Prostate gland (tissue), 2 donors: ENCODE data around the gene MEIOB. TPM values are rescaled to one million over a fixed set of nuclear protein-coding genes. Genes with fewer than 3 reads are reported as not detected.

Experiments used
- DNase-seq: peaks from one replicate; pipeline ENCODE4 v3.0.0-alpha.2; 2019; ENCODE audit warnings: low spot score
- H3K27ac ChIP-seq, 2 donors: fragments of 200-600 bp; sonication (generic); 2 replicates each; pipeline ENCODE4 v1.5.1; 2017 to 2019
- H3K27me3 ChIP-seq: fragments of 200-600 bp; sonication (generic); replicated peaks from 2 replicates; pipeline ENCODE4 v1.5.1; 2019; ENCODE audit not compliant: insufficient read depth
- H3K36me3 ChIP-seq, 2 donors: fragments of 200-600 bp; sonication (generic); 1 replicate in 1 of 2; 2 replicates in 1 of 2; pipeline versions ENCODE4 v1.5.1 to v1.8.1; 2017 to 2019
- H3K4me1 ChIP-seq: fragments of 200-600 bp; sonication (generic); replicated peaks from 2 replicates; pipeline ENCODE4 v1.5.1; 2019
- H3K4me3 ChIP-seq, 2 donors: fragments of 200-600 bp; sonication (generic); 2 replicates each; pipeline ENCODE4 v1.5.1; 2017 to 2019
- H3K9me3 ChIP-seq: fragments of 200-600 bp; sonication (generic); 2 replicates; pipeline ENCODE4 v1.5.1; 2017
- POLR2A ChIP-seq: fragments of 450-650 bp; IDR thresholded peaks from one replicate; pipeline ENCODE4 v1.6.1; 2016; ENCODE audit warnings: antibody characterized with exemption, mild to moderate bottlenecking
- POLR2AphosphoS5 ChIP-seq: sonication (generic); formaldehyde crosslinking; IDR thresholded peaks from one replicate; pipeline ENCODE4 v1.6.1; 2017; ENCODE audit warnings: antibody characterized with exemption
- WGBS: methylation state at CpG from one replicate; pipeline ENCODE4 v1.1.5; 2018; 5-methylcytosine and 5-hydroxymethylcytosine counted together
- intact Hi-C: fragments of 100-400 bp; cut with DNase I; formaldehyde crosslinking; loops from one replicate; pipeline ENCODE4 v1.14.2; 2022
- total RNA-seq, 2 donors: library from RNA; depleted of rRNA; stranded (reverse); fragments of >200 nt; gene quantifications; one replicate each; pipeline ENCODE4 v1.1.0, GENCODE V29; 2016
- TF ChIP-seq, protein P1 (sequence below), 4 experiments: fragments of 200-600 bp in 2 of 4; fragments of 450-650 bp in 2 of 4; sonication (generic) in 2 of 4; IDR thresholded peaks; 1 replicate in 3 of 4; 2 replicates in 1 of 4; pipeline ENCODE4 v1.5.1; 2016 to 2019; ENCODE audit warnings: antibody characterized with exemption in 4 of 4, mild to moderate bottlenecking in 2 of 4, moderate library complexity in 2 of 4

MEIOB gene
- total RNA-seq, 2 donors from 2014 or later: 14.4 TPM; not detected in 1

DNA sequence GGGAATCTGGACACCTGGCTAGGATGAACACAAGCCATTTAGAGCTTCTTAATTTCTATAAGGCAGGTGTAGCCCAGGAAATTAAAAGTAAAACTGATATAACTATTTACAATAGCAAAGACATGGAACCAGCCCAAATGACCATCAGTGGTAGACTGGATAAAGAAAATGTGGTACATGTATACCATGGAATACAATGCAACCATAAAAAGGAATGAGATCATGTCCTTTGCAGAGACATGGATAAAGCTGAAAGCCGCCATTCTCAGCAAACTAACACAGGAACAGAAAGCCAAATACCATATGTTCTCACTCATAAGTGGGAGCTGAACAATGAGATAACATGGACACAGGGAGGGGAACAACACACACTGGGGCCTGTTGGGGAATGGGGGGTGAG lies 25.5 kb downstream of the MEIOB start:
- intact Hi-C loops: no loop called here
- Histone ChIP-seq H3K9me3 (no peaks in the 10 kb centered on the region), H3K27ac (no peak overlapping the region), H3K4me3 (no peak overlapping the region), H3K4me1 (no peaks in the 10 kb centered on the region), H3K27me3 (no peaks in the 10 kb centered on the region), H3K36me3 (no peaks in the 10 kb centered on the region)
- DNase-seq: no peak
- TF ChIP-seq POLR2AphosphoS5 (no peak), POLR2A (no peak)
- TF ChIP-seq, protein P1, sequence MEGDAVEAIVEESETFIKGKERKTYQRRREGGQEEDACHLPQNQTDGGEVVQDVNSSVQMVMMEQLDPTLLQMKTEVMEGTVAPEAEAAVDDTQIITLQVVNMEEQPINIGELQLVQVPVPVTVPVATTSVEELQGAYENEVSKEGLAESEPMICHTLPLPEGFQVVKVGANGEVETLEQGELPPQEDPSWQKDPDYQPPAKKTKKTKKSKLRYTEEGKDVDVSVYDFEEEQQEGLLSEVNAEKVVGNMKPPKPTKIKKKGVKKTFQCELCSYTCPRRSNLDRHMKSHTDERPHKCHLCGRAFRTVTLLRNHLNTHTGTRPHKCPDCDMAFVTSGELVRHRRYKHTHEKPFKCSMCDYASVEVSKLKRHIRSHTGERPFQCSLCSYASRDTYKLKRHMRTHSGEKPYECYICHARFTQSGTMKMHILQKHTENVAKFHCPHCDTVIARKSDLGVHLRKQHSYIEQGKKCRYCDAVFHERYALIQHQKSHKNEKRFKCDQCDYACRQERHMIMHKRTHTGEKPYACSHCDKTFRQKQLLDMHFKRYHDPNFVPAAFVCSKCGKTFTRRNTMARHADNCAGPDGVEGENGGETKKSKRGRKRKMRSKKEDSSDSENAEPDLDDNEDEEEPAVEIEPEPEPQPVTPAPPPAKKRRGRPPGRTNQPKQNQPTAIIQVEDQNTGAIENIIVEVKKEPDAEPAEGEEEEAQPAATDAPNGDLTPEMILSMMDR (IDR thresholded peaks at IDR 0.05): no peak
- WGBS: 88% methylated on average over 1 of the region's 1 CpG

DNA sequence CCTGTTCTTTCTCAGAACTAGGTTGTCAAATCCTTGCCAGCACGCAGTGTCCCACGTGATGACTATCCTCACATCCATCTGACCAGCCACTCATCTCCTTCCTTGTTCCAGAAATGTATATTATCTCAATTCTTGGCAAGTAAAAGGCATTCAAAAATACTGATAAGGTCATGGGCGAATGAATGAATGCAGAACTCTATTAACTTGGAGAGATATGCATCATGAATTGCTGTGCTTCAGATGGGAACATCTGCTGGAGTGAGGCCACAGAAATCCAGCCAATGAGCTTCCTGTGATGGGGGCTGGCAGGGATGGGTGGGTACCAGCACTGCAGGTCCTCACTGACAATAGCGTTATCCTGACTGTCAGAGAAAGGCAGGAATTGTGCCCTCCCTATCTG lies 26.0 kb downstream of the MEIOB start:
- H3K27ac ChIP-seq: no peak overlapping the region
- H3K9me3 ChIP-seq: no peaks in the 10 kb centered on the region
- no peak overlapping the region for H3K4me3 ChIP-seq
- no peaks in the 10 kb centered on the region for H3K4me1 ChIP-seq
- TF ChIP-seq POLR2AphosphoS5 (no peak), POLR2A (no peak)
- TF ChIP-seq, protein P1 (IDR thresholded peaks at IDR 0.05): no peak
- no peaks in the 10 kb centered on the region for H3K36me3 ChIP-seq
- intact Hi-C loops: no loop called here
- 35% methylated on average over 4 of the region's 4 CpGs for WGBS
- no peak for DNase-seq
- H3K27me3 ChIP-seq: no peaks in the 10 kb centered on the region

DNA sequence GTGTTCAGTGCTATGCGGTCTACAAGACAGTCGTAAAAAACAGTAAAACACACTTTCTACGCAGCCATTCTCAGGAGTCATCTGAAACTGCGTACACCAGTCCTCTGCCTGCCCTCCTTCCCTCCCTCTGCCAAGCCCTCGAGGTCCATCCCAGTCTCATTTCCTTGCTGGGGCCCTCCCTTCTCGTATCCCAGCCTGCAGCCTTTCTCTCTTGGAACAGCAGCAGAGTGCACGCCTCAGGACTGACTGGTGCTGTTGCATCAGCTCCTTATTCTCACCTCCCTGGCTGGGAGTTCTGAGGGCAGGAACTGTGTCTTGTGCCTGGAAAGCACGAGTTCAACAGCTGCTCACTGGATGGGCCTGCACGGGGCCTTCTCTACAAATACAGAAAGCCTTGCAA lies 32.4 kb downstream of the MEIOB start:
- Histone ChIP-seq H3K27me3 (no peaks in the 10 kb centered on the region), H3K4me3 (no peak overlapping the region), H3K27ac (no peak overlapping the region), H3K4me1 (no peaks in the 10 kb centered on the region), H3K9me3 (no peaks in the 10 kb centered on the region), H3K36me3 (no peaks in the 10 kb centered on the region)
- no peak for DNase-seq
- no peak for TF ChIP-seq POLR2A
- WGBS: 45% methylated on average over 9 of the region's 9 CpGs
- intact Hi-C loops: no loop called here

DNA sequence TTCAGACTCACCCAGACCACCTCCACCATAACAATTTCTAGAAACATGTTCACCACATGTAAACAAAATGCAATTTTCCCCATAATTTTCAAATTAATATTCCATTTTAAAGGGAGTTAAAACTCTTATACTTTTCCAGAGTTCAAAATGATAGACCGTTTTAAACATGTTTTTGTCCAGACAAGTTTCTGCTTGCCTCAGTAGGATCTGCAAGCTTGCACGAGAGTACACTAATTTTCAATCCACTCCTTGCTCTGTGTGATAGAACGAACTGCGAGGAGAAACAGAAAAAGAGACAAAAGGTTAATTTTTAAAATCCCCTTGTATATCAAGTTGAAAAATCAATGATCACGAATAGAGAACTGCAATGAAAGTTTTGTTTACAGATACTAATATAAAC lies 37.9 kb downstream of the MEIOB start:
- intact Hi-C loops: no loop called here
- TF ChIP-seq, protein P1 (IDR thresholded peaks at IDR 0.05): no peak
- TF ChIP-seq POLR2A (no peak), POLR2AphosphoS5 (no peak)
- Histone ChIP-seq H3K27me3 (no peaks in the 10 kb centered on the region), H3K27ac (no peak overlapping the region), H3K4me1 (no peaks in the 10 kb centered on the region), H3K4me3 (no peak overlapping the region), H3K9me3 (no peaks in the 10 kb centered on the region), H3K36me3 (no peaks in the 10 kb centered on the region)
- 36% methylated on average over 5 of the region's 5 CpGs for WGBS
- DNase-seq: no peak

DNA sequence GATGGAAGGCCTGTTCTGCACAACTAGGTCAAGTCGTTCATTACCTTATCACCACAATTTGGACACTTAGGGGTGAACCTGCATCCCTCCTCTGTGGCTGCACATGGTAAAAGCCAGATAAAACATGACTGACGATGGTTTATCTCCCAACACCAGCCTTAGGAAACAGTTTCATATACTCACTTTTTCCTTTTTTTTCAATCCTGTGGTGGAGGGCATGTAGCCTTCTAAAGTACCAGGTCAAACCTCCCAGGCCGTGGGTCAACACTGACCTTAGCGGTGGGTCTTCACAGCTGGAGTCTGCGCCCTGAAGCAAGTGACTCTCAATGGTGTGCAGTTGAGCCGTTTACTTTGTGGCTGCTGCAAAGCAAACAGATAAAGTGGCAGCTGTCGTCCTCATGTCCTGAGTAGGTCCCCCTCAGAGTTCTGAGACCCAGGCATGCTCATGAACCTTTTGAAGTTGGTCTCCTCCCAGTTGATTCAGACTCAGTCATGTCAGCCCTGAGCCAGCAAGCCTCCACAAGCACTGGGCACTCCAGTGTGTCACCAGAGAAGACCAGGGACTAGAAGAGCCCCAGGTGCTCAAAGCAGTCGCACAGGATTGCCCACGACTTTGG lies 39.0 kb downstream of the MEIOB start:
- 65% methylated on average over 9 of the region's 9 CpGs for WGBS
- H3K4me1 ChIP-seq: no peaks in the 10 kb centered on the region
- TF ChIP-seq POLR2A (no peak), POLR2AphosphoS5 (no peak)
- TF ChIP-seq, protein P1 (IDR thresholded peaks at IDR 0.05): no peak
- intact Hi-C loops: no loop called here
- H3K27me3 ChIP-seq: no peaks in the 10 kb centered on the region
- no peak overlapping the region for H3K4me3 ChIP-seq
- H3K27ac ChIP-seq: no peak overlapping the region
- no peak for DNase-seq
- no peaks in the 10 kb centered on the region for H3K9me3 ChIP-seq
- no peaks in the 10 kb centered on the region for H3K36me3 ChIP-seq
